MM.1S (cell line): Measurements from ENCODE around the gene NFAM1.

Experiments used
- EZH2 ChIP-seq: fragments of 300-600 bp; sonication (generic); optimal IDR thresholded peaks from 2 replicates; pipeline ENCODE3; 2017; ENCODE audit warnings: low read depth, mild to moderate bottlenecking, antibody characterized with exemption, low read length, mixed read lengths
- TF ChIP-seq, protein P1 (sequence below): fragments of 300-600 bp; sonication (generic); IDR thresholded peaks from 2 replicates; pipeline ENCODE4 v1.5.1; 2016; ENCODE audit warnings: antibody characterized with exemption, low read length, mixed read lengths

DNA sequence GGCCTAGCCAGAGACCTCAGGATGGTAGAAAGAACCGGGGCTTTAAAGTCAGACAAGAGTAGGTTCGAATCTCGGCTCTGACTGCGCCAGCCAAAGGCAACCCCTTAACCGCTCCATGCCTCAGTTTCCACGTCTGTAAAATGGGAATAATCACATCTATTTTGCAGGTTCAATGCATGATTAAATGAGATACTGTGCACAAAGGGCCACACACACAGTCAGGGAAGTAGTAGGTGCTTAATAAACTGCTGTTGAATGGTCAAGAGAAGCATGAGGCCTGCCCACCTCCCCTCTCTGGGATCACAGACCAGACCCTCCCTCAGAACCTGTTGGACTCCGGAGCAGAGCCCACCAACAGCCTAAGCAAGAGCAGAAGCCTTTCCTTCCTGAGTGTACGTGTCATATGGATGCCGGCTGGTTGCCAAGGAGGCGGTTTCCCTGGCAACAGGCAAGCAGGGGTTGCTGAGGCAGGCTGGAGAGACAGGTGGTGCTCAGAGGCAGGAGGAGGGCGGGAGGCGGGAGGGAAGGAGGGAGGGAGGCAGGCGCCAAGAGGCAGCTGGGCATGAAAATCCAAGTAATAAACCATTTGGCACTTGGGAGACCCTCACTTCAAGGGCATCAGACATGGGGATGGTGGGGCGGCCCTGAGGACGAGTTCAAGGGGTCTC lies 43.9 kb downstream of the NFAM1 start:
- no peak for TF ChIP-seq EZH2
- TF ChIP-seq, protein P1, sequence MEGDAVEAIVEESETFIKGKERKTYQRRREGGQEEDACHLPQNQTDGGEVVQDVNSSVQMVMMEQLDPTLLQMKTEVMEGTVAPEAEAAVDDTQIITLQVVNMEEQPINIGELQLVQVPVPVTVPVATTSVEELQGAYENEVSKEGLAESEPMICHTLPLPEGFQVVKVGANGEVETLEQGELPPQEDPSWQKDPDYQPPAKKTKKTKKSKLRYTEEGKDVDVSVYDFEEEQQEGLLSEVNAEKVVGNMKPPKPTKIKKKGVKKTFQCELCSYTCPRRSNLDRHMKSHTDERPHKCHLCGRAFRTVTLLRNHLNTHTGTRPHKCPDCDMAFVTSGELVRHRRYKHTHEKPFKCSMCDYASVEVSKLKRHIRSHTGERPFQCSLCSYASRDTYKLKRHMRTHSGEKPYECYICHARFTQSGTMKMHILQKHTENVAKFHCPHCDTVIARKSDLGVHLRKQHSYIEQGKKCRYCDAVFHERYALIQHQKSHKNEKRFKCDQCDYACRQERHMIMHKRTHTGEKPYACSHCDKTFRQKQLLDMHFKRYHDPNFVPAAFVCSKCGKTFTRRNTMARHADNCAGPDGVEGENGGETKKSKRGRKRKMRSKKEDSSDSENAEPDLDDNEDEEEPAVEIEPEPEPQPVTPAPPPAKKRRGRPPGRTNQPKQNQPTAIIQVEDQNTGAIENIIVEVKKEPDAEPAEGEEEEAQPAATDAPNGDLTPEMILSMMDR: no peak
